ENCODE measurements around the gene SMAD5. TPM values are rescaled to one million over a fixed set of nuclear protein-coding genes. Genes with fewer than 3 reads are reported as not detected.

The SMAD5 gene
- total RNA-seq, 1 experiment from 2014 or later, result 106 TPM

- CTCF ChIA-PET, result interaction anchor here (0.5 to 1.9 kb wide), 5 partner anchors 9 to 1102 kb away, joined by 3 to 7 read pairs (median 4); no protein-coding TSS in a partner anchor
- POLR2A ChIA-PET, result interaction anchor here (2.1 to 13.9 kb wide), 3 partner anchors 6 to 13 kb away, joined by 7 to 178 read pairs (median 35); partner anchors contain the start of gene SMAD5
- TF ChIP-seq CTCF (IDR thresholded peaks at IDR 0.05; ENCODE audit: unreplicated experiment), result no peak
These were observed 11.1 kb downstream of the SMAD5 start for GRCh38 chr5:136143763-136144162.

GRCh38 chr5:136145030-136145429, 12.4 kb downstream of the SMAD5 start:
- TF ChIP-seq CTCF (IDR thresholded peaks at IDR 0.05; ENCODE audit: unreplicated experiment), result no peak
- Mint-ChIP-seq H3K9me3 (ENCODE audit: unreplicated experiment) (no peaks in the 10 kb centered on the region), H3K36me3 (ENCODE audit: insufficient read depth, unreplicated experiment) (peaks cover 19% of the 10 kb centered on the region), H3K27me3 (ENCODE audit: insufficient read depth, unreplicated experiment) (no peaks in the 10 kb centered on the region), H3K27ac (ENCODE audit: low read depth, unreplicated experiment) (no peak overlapping the region), H3K4me3 (ENCODE audit: unreplicated experiment) (no peak overlapping the region), H3K4me1 (ENCODE audit: insufficient read depth, unreplicated experiment) (peaks cover 25% of the 10 kb centered on the region)
- CTCF ChIA-PET, result interaction anchor here (0.8 to 1.9 kb wide), 4 partner anchors 9 to 67 kb away, joined by 3 to 6 read pairs (median 4); no protein-coding TSS in a partner anchor
- intact Hi-C loops (cut with micrococcal nuclease), result no loop called here
- DNase-seq (ENCODE audit: unreplicated experiment), result no peak
- POLR2A ChIA-PET, result interaction anchor here (0.7 to 10.4 kb wide), 2 partner anchors 8 to 87 kb away, joined by 3 to 178 read pairs; partner anchors contain the start of gene SMAD5
- BruUV-seq (replicated peaks), result no TSS peak

More at GRCh38 chr5:136143763-136144162, 11.1 kb downstream of the SMAD5 start:
- H3K27me3 Mint-ChIP-seq (ENCODE audit: insufficient read depth, unreplicated experiment), result no peaks in the 10 kb centered on the region
- DNase-seq (ENCODE audit: unreplicated experiment), result no peak
- intact Hi-C loops (cut with micrococcal nuclease), result no loop called here
- H3K9me3 Mint-ChIP-seq (ENCODE audit: unreplicated experiment), result no peaks in the 10 kb centered on the region
- H3K27ac Mint-ChIP-seq (ENCODE audit: low read depth, unreplicated experiment), result no peak overlapping the region
- no TSS peak for BruUV-seq (replicated peaks)
- H3K4me1 Mint-ChIP-seq (ENCODE audit: insufficient read depth, unreplicated experiment), result peaks cover 21% of the 10 kb centered on the region
- no peak overlapping the region for H3K4me3 Mint-ChIP-seq (ENCODE audit: unreplicated experiment)
- H3K36me3 Mint-ChIP-seq (ENCODE audit: insufficient read depth, unreplicated experiment), result peaks cover 6% of the 10 kb centered on the region

- POLR2A ChIA-PET, result interaction anchor here (0.5 to 10.4 kb wide), 3 partner anchors 9 to 92 kb away, joined by 3 to 178 read pairs (median 3); partner anchors contain the start of gene SMAD5
- no peaks in the 10 kb centered on the region for H3K9me3 Mint-ChIP-seq (ENCODE audit: unreplicated experiment)
- H3K36me3 Mint-ChIP-seq (ENCODE audit: insufficient read depth, unreplicated experiment), result peaks cover 19% of the 10 kb centered on the region
- CTCF ChIA-PET, result interaction anchor here (0.6 to 2.7 kb wide), 5 partner anchors 10 to 1502 kb away, joined by 3 to 9 read pairs (median 3); no protein-coding TSS in a partner anchor
- no peak for DNase-seq (ENCODE audit: unreplicated experiment)
- BruUV-seq (replicated peaks), result no TSS peak
- peaks cover 34% of the 10 kb centered on the region for H3K4me1 Mint-ChIP-seq (ENCODE audit: insufficient read depth, unreplicated experiment)
- H3K27ac Mint-ChIP-seq (ENCODE audit: low read depth, unreplicated experiment), result no peak overlapping the region
- H3K4me3 Mint-ChIP-seq (ENCODE audit: unreplicated experiment), result no peak overlapping the region
- TF ChIP-seq CTCF (IDR thresholded peaks at IDR 0.05; ENCODE audit: unreplicated experiment), result no peak
- H3K27me3 Mint-ChIP-seq (ENCODE audit: insufficient read depth, unreplicated experiment), result no peaks in the 10 kb centered on the region
- intact Hi-C loops (cut with micrococcal nuclease), result no loop called here
These were observed 13.6 kb downstream of the SMAD5 start for GRCh38 chr5:136146201-136146600.

GRCh38 chr5:136147632-136148031, 15.0 kb downstream of the SMAD5 start:
- intact Hi-C loops (cut with micrococcal nuclease), result no loop called here
- Mint-ChIP-seq H3K36me3 (ENCODE audit: insufficient read depth, unreplicated experiment) (peaks cover 19% of the 10 kb centered on the region), H3K4me3 (ENCODE audit: unreplicated experiment) (no peak overlapping the region), H3K27ac (ENCODE audit: low read depth, unreplicated experiment) (no peak overlapping the region), H3K9me3 (ENCODE audit: unreplicated experiment) (no peaks in the 10 kb centered on the region), H3K4me1 (ENCODE audit: insufficient read depth, unreplicated experiment) (peaks cover 42% of the 10 kb centered on the region), H3K27me3 (ENCODE audit: insufficient read depth, unreplicated experiment) (no peaks in the 10 kb centered on the region)
- TF ChIP-seq CTCF (IDR thresholded peaks at IDR 0.05; ENCODE audit: unreplicated experiment), result no peak
- no TSS peak for BruUV-seq (replicated peaks)
- ChIA-PET POLR2A (interaction anchor here (0.7 to 10.4 kb wide), 4 partner anchors 11 to 43 kb away, joined by 3 to 178 read pairs (median 3); partner anchors contain the start of gene SMAD5), CTCF (interaction anchor here (0.6 to 2.7 kb wide), 7 partner anchors 8 to 643 kb away, joined by 3 to 14 read pairs (median 3); no protein-coding TSS in a partner anchor)
- no peak for DNase-seq (ENCODE audit: unreplicated experiment)

Data from MCF 10A (cell line).